HG03342 (cell line): ENCODE measurements around the gene P2RX6.

Source experiments
- ATAC-seq: cut with Tn5 transposase; IDR thresholded peaks from one replicate; pipeline ENCODE4 v1.9.1; 2021; ENCODE audit warnings: mild to moderate bottlenecking, moderate library complexity; ENCODE audit not compliant: unreplicated experiment

P2RX6 gene

DNA sequence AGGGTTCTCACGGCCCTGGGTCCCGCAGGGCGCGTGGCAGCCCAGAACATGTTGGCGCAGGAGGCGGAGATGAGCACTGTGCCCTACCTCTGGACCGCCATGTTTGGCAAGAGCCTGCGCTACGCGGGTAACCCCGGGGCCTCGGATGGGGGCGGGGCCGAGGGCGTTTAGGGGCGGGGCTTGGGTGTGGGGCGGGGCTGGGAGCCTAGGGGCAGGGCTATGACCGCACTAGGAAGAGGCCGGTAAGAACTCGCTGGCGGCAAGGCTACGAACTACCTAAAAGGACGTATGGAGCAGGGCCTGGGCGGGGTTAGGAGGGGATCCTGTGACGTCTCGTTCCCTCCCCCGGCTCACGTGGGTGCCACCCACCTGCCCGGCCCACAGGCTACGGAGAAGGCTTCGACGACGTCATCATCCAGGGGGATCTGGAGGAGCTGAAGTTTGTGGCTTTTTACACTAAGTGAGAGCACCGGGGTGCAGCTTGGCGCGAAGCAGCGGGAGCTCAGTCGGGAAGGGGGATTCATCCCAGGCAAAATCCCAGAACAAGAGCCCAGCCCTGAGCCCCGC, 35.6 kb upstream of the P2RX6 start:
- ATAC-seq, result no peak

GRCh38 chr22:20979940-20980453, 35.0 kb upstream of the P2RX6 start:
- no peak for ATAC-seq

DNA sequence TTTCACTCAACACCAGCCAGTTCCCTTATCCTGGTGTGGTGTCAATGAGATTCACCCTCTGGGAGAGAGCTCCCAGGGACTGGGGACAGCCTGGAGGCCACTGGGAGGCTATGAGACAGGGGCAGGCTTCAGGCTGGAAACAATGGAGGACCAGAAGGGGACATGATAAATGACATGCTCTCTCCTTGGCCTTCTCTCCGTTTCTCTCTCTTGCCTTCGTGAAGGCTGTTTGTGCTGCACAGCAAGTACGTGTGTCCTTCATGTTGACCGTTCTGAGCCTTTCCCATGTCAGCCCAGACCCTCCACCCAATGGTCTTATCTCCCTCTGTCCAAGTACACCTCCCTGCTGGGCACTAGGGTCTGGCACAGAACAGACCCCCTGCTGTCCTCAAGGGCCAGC, 34.4 kb upstream of the P2RX6 start:
- no peak for ATAC-seq

DNA sequence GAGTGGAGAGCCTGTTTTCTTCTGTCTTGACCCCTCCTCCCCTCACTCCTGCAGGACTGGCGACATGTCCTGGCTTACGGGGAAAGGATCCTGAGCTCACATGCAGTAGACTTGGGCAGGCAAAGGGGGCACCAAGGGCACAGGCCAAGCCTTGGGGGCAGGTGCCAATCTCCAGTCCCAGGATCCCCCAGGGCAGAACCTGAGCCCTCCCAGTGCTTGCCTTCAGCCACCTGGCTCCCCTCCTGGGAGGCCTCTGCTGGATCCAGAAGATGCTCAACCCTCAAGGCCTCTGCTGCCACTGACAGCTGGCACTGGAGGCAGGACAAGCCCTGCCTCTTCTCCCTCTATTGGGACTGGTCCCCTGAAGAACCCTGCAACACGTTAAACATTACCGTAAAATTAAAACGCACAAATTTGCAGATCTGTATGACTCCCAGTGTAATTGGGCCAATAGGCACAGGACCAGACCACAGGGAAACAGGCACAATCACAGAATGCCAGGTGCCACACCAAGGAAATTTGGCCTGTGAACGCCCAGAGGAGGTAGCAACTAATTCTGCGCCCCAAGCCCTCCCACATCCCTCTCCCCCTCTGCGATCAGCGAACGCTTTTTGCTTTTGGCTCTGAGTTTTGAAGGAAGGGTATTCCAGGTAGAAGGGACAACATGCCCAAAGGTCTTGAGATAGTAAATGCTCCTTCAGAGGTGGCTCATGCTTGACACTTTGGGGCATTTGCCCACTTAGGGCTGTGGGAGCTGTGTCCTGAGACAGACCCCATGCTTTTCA, 33.8 kb upstream of the P2RX6 start:
- ATAC-seq, result no peak

GRCh38 chr22:20981787-20982562, 33.0 kb upstream of the P2RX6 start, which contains the start of gene LZTR1:
TSS of gene LZTR1 (plus strand) at chr22:20982297. CDS start at chr22:20982372, 75 bp downstream.
- peak; percentile 69 for ATAC-seq

- no peak for ATAC-seq
Observed at GRCh38 chr22:20982563-20982882, 32.4 kb upstream of the P2RX6 start.

GRCh38 chr22:20983081-20983771, 31.7 kb upstream of the P2RX6 start:
- no peak for ATAC-seq

DNA sequence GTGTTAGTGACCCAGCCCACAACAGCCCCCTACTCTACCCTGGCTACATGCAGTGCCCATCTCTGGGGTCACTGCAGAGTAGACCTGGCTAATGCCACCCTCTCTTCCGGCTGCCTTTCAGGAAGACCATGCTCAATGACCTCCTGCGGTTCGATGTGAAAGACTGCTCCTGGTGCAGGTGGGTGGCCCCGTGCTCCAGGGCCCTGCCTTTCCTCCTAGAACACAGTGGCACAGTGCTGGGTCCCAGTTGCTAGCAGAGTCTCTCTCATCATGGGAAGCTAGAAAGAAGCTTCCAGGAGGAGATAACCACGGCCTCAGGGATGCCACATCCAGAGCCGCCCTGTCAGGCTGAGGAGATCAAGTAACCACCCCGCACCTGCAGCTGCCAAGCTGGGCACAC, 29.2 kb upstream of the P2RX6 start:
- no peak for ATAC-seq

DNA sequence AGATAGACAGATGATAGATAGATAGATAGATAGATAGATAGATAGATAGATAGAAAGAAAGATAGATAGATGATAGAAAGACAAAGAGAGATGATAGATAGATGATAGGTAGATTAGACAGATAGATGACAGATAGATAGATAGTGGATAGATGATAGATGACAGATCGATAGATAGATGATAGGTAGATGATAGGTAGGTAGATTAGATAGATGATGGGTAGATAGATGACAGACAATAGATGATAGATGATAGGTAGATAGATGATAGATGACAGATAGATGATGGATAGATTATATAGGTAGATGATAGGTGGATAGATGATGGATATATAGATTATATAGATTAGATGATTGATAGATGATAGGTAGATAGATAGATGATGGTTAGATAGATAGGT, 28.6 kb upstream of the P2RX6 start:
- ATAC-seq, result no peak

- no peak for ATAC-seq
Observed at GRCh38 chr22:20987375-20987774, 27.6 kb upstream of the P2RX6 start.

DNA sequence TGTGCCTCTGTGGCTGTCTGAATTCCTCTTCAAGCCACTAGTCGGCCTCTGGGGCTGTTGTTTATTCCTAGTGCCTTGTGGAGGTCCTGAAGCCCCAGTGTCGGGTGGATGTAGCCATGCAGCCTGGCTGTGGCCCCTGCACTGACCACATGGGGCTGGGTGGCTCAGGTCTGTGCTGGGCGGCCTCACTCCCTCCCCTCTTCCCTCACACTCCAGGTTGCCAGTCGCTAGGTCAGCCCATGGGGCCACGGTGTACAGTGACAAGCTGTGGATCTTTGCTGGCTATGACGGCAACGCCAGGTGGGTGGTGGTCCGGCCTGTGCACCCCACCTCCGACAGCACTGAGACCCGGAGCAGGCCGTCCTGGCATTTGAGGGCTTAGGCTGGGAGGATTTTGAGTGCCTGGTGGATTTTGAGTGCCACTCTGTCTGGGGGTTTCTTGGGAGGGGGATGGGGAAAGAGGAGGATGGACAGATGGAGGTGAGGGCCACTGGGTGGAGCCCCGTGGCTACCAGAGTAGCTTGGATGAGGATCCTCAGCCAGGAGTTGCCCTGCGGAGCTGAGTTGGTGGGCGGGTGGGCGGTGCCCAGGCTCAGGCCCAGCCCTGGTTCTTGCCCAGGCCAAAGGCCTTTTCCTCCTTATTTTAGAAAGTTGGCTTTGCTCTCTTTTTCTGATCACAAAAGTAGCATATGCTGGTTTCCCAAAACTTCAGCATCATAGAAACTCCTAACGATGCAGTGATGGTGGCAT, 26.2 kb upstream of the P2RX6 start:
- no peak for ATAC-seq

DNA sequence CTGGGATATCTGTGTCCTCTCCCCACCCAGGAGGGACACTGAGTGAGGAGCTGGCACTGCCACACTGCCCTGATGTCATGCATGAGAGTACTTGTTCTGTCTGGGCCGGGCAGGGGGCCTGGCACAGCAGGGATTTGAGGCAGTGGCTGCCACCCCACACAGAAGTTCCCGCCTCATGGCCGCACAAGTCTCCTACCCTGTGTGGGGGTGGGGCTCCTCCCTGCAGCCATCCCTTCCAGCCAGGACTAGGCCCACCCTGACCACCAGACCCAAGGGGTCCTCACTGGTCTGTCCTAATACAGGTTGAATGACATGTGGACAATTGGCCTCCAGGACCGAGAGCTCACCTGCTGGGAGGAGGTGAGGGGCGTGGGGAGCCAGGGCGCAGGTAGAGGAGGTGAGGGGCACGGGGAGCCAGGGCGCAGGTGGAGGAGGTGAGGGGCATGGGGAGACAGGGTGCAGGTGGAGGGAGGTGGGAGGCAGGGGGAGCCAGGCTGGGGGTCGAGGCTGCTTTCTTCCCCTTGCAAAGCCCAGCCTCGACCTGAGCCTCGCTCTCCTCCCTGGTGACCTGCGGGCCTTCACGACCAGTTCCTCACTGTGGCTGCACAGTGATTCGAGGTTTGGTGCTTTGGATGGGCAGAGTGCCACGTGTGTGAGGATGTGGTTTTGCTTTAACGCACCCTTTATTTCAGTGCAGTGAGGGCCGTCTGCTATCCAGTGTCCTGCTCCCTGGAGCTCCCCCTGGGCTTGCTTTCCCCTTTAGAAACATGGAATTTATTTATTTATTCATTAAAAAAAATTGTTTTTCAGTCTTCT, 25.4 kb upstream of the P2RX6 start:
- ATAC-seq, result no peak

DNA sequence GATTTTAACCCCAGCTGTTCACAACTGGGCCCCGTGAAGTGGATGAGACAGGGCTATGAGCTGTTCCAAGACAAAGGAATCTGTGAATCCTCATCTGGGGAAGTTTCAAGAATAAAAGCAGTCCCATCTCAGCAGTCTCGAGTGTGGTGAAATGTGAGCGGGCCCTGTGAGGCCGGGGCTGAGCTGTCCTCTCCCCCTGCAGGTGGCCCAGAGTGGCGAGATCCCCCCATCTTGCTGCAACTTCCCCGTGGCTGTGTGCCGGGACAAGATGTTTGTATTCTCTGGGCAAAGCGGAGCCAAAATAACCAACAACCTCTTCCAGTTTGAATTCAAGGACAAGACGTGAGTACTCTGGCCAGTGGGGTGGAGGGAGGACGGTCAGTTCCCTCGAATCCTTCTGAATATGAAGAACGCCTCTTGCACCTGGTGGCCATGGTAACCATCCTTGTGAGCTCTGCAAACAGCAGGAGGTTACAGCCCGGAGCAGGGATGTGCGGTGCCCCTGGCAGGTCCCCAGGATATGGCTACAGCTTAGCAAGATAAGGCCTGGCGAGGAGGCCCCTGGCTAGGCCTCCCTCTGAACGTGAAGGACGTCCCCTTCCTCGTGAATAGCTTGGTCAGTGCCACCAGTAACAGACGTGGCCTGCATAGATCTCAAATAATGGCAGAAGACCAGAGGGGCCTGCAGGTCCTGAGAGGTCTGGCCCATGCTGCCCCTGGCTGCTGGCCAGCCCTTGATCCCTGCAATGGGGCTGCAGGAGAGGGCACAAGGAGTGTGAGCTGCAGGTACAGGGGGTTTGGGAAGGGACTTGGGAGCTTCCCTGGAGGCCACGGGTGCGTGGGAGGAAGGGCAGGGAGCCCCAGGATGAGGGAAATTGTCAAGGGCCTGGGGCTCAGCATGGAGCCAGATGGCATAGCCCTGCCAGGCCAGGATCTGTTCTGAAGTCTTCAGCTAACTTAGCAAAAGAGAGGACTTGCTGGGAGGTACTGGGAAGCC, 24.5 kb upstream of the P2RX6 start:
- ATAC-seq, result no peak

- no peak for ATAC-seq
Observed at GRCh38 chr22:20991252-20992055, 23.5 kb upstream of the P2RX6 start.

- no peak for ATAC-seq
Observed at GRCh38 chr22:20992056-20992442, 22.9 kb upstream of the P2RX6 start.

DNA sequence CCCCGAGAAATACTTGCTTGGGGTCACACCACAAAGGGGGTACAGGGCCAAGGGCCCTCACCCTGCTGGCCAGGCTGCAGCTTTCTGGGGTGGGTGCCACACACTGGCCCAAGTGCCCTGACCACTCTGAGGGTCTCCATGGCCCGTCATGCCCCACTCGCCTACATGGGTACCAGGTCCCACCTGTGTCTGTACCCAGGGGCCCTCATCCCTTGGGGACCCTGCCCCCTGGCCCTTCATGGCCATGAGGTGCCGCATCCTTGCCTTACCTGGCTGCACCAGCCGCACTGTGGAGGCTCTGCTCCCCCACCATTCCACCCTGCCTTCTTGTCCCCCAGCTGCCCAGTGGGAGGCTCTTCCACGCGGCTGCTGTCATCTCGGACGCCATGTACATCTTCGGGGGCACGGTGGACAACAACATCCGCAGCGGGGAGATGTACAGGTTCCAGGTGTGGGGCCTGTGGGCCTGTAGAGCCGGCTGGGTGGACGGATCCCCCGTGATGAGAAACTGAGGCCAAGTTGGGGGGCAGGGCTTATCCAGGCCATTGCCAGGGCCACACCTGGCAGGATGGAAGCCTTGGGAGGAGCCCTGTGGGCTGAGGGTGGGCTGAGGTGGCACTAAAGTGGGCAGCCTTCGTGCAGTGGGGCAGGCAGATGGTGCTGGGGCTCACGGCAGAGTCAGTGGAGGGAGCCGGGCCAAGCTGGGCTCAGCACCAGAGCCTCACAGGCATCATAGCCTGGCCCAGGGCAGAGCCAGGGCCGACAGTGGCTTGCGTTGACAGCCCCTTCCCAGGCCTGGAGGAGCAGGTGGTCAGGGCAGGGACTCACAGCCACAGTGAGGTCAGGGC, 22.3 kb upstream of the P2RX6 start:
- ATAC-seq, result no peak
